Adrenal gland (tissue), 5 donors: ENCODE results near the gene NEUROD1.
"Not testable (repeated sequence)": the region's sequence is repeated elsewhere in the genome, so short reads cannot be mapped to it uniquely, and the experiment has no call there.

Source experiments
- CTCF ChIP-seq, 6 experiments: fragments of 450-650 bp in 4 of 6; fragments of 200-600 bp in 2 of 6; sonication (generic) in 1 of 6; IDR thresholded peaks; 1 replicate in 5 of 6; 2 replicates in 1 of 6; pipeline versions ENCODE4 v1.5.1 to v1.8.0; 2016 to 2021; ENCODE audit warnings: antibody characterized with exemption in 6 of 6, mild to moderate bottlenecking in 2 of 6, moderate library complexity in 1 of 6
- POLR2A ChIP-seq, 2 donors: fragments of 450-650 bp; IDR thresholded peaks; one replicate each; pipeline ENCODE4 v1.6.1; 2017; ENCODE audit warnings: antibody characterized with exemption in 2 of 2, mild to moderate bottlenecking in 2 of 2, moderate library complexity in 1 of 2
- donor health status: DM: no; HTN: no; CAD: no.

- TF ChIP-seq POLR2A, CTCF (IDR thresholded peaks at IDR 0.05): not testable (repeated sequence)
Observed at GRCh38 chr2:181711051-181711450, 30.7 kb upstream of the NEUROD1 start.
